Stimulated activated CD8-positive, alpha-beta memory T cell treated with anti-CD3 and anti-CD28 coated beads, Interleukin-2, amount 100 ng/mL, for 1 hour (primary cell): ENCODE measurements around the gene SPRY4.
"Not testable (repeated sequence)": the region's sequence is repeated elsewhere in the genome, so short reads cannot be mapped to it uniquely, and the experiment has no call there.

Experiments
- DNase-seq, 2 donors: peaks; one replicate each; pipeline ENCODE4 v3.0.0-alpha.2; 2020; ENCODE audit warnings: low read depth in 2 of 2

Gene SPRY4

GRCh38 chr5:142293486-142293885 lies 31.3 kb downstream of the SPRY4 start:
- no peak for DNase-seq

DNA sequence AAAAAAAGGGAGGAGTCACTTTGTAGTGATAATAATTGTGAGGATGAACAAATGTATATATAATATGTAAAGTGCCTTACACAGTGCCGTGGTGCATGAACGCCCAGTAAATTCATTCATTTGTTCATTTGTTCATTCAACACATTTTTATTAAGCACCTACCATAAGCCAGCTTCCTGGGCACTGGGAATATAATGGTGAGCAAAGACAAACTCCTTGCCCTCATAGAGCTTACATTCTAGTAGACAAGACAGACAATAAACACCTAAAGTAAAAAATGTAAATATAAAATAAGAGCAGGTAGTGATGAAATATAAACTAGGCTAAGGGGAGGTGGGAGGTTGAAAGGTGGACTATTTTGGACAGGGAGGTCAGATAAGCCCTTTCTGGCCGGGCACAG lies 32.0 kb downstream of the SPRY4 start:
- no peak for DNase-seq

- DNase-seq: no peak
Measured at GRCh38 chr5:142292249-142292648, 32.6 kb downstream of the SPRY4 start.

GRCh38 chr5:142290577-142291299 lies 34.1 kb downstream of the SPRY4 start:
- no peak for DNase-seq

DNA sequence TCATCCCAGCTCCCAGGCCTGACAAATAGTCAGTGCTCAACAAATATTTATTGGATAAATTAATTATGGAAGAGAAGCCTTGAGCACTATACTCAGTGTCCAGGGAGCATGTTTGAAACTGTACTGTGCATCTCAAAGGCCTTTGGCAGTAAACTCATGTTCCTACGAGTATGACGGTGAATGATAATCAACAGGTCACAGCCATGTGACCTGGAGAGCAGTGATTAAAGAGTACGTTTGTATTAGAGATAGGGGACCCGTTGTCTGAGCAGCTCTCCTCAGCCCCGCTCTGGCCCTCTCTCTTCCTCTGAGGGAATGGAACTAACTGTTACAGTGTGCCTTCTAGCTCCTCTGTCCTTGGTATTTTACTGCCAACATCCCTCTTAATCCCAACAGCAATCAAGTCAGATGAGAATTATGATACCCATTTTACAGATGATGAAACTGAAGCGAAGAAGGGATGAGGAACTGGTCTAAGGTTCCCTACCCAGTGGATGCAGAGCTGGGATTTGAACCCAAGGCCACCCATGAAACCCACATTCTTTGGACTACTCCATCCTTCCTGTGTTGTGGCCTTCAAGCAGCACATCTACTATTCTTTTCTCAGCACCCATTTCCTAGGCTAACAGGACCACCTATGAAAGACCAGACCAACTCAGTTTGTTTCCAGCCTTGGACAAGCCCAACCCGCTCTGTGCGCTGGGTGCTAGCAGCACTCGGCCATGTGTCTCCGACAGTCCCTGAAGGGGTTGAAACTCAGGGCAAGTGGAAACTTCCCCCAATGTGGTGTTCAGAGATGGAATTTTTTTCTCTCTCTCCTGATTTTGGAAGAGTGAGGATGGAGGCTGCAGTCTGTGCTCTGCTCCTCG lies 34.9 kb downstream of the SPRY4 start:
- no peak for DNase-seq

GRCh38 chr5:142287973-142288313 lies 36.9 kb downstream of the SPRY4 start:
- no peak for DNase-seq

GRCh38 chr5:142287096-142287972 lies 37.5 kb downstream of the SPRY4 start:
- no peak for DNase-seq

- no peak for DNase-seq
Measured at GRCh38 chr5:142286111-142286510, 38.7 kb downstream of the SPRY4 start.

- DNase-seq: no peak
Measured at GRCh38 chr5:142283304-142283703, 41.5 kb downstream of the SPRY4 start.

- DNase-seq: no peak
Measured at GRCh38 chr5:142281966-142282365, 42.9 kb downstream of the SPRY4 start.

GRCh38 chr5:142281008-142281367 lies 43.8 kb downstream of the SPRY4 start:
- DNase-seq: no peak

DNA sequence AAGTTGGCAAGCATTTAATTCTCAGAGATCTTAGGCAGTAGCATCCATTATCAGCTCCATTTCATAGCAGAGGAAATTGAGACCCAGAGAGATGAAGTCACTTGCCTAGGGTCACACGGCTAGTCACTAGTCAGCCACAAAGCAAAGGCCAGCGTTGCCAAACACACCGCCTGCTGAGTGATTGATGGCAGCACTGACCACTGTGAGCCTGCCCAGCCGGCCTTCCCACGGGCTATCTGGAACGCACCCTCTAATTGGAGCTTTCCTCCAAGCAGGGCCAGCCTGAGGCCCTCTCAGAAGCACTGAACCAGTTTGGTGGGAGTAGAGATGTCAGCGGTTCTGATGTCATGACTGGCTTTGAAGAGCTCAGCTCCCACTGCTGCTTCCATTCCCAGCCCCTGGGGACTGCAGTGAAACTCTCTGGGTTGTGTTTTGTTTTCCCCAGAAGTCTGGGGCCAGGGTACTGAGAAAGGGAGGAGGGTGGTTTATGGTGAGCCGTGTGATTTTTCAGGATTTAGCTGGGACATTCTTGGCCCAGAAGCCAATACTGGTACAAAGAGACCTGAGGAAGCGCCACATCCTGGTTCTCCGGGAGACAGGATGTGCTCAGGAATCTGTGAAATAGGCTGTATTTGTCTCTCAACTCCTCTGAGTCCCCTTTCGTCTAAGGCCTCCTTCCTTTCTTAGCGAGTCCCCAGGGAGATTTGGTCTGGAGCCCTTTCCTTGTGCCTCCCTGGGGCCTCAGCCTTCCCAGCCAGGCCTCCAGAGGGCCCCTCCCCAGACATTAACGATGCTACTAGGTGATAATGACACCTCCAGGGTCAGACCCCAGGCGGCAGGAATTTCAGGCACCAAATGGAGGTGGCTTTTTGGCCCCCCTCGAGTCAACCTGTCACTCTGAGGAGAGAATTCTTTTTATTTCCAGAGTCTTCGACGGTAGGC lies 44.5 kb downstream of the SPRY4 start:
- no peak for DNase-seq

GRCh38 chr5:142278627-142279026 lies 46.2 kb downstream of the SPRY4 start:
- DNase-seq: no peak

DNA sequence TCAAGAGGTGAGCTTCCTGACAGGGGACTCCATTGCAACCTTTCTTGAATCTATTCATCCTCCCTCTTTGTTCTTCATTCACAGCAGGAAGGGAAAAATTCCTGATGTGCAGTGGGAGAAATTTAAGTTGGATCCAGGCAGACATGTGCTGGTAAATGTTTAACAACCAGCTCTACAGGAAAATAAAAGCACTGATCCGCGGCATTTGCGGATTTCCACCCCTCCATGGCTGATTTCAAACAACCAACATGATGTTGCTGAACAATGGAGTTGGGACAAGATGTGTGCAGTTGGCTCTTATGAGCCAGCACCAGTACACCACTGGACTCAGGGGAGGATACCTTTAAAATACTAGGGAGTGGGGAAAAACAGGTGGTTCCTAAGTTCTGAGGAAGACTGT lies 47.0 kb downstream of the SPRY4 start:
- DNase-seq: no peak

DNA sequence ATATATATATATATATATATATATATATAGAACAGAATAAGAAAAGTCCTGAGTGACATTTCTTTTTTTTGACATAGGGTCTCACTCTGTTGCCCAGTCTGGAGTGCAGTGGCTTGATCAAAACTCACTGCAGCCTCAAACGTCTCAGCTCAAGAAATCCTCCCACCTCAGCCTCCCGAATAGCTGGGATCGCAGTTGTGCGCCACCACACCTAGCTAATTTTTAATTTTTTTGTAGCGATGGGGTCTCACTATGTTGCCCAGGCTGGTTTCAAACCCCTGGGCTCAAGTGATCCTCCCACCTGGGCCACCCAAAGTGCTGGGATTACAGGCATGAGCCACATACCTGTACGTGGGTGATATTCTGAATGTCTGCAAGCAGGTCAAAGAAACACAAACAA lies 48.3 kb downstream of the SPRY4 start:
- DNase-seq: no peak

DNA sequence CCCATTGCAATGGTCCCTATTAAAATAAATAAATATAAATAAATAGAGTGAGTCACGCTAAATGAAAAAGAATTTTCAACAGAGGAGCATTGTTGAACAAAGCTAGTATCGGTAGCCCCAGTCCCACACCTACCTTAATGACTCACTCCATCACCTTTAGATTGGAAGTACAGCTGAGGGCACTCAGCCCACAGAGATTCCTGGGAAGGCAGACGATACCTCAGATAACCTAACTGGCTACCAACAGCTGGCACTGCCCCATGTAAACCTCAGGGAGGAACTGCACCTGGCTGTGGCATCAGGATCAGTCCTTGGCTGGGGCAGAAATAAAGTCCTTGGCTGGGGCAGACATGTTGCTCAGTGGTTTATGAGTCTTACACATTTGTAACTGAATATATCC lies 49.3 kb downstream of the SPRY4 start:
- DNase-seq: no peak

DNA sequence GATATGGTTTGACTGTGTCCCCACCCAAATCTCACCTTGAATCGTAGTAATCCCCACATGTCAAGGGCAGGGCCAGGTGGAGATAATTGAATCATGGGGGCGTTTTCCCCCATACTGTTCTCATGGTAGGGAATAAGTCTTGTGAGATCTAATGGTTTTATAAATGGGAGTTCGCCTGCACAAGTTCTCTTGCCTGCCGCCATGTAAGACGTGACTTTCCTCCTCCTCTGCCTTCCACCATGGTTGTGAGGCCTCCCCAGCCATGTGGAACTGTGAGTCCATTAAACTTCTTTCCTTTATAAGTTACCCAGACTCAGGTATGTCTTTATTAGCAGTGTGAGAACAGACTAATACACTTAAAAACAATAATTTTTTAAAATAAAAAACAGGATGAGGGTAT lies 52.2 kb downstream of the SPRY4 start:
- DNase-seq: not testable (repeated sequence)

DNA sequence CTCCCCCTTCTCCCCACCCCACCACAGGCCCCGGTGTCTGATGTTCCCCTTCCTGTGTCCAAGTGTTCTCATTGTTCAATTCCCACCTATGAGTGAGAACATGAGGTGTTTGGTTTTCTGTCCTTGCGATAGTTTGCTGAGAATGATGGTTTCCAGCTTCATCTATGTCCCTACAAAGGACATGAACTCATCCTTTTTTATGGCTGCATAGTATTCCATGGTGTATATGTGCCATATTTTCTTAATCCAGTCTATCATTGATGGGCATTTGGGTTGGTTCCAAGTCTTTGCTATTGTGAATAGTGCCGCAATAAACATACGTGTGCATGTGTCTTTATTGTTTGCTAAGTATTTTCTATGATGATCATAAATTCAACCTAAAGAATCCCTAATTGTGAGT lies 60.7 kb downstream of the SPRY4 start:
- not testable (repeated sequence) for DNase-seq

GRCh38 chr5:142263346-142263745 lies 61.5 kb downstream of the SPRY4 start:
- DNase-seq: no peak

DNA sequence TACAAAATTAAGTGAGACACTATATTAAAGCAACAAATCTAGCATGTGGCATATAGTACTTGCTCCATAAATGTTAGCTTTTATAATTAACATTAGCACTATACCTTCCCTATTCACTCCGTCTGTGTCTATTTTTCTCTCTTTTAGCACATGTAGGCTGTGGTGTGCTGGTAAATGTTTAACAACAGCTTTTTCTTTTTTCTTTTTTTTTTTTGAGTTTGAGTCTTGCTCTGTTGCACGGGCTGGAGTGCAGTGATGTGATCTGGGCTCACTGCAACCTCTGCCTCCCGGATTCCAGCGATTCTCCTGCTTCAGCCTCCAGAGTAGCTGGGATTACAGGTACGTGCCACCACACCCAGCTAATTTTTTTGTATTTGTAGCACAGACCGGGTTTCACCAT lies 62.1 kb downstream of the SPRY4 start:
- no peak for DNase-seq
